GM23338 (cell line): Measurements from ENCODE around the gene IGFBP5. TPM values are rescaled to one million over a fixed set of nuclear protein-coding genes. Genes with fewer than 3 reads are reported as not detected.

Experiments
- ATAC-seq: fragments of 200-7000 bp; cut with Tn5 transposase; 3 replicates; pipeline ENCODE4 v1.9.1; 2020
- DNase-seq: peaks from one replicate; pipeline ENCODE4 v3.0.0-alpha.2; 2015; ENCODE audit warnings: low spot score
- H2AFZ ChIP-seq: fragments of 200-600 bp; sonication (generic); 2 replicates; pipeline ENCODE4 v1.8.0; 2016; ENCODE audit warnings: antibody characterized with exemption, mild to moderate bottlenecking, moderate library complexity
- H3F3A ChIP-seq: fragments of 200-600 bp; sonication (generic); replicated peaks from 2 replicates; pipeline ENCODE4 v1.8.0; 2017; ENCODE audit warnings: antibody characterized with exemption, mixed run types, low read depth
- H3K27ac ChIP-seq: fragments of 200-600 bp; sonication (generic); 2 replicates; pipeline ENCODE4 v1.6.1; 2016; ENCODE audit warnings: low read depth
- H3K27me3 ChIP-seq: fragments of 200-600 bp; sonication (generic); 2 replicates; pipeline ENCODE4 v1.8.0; 2016; ENCODE audit warnings: mild to moderate bottlenecking, mixed run types, moderate library complexity; ENCODE audit not compliant: insufficient read depth
- H3K36me3 ChIP-seq: fragments of 200-600 bp; sonication (generic); 2 replicates; pipeline ENCODE4 v1.8.0; 2016; ENCODE audit warnings: mild to moderate bottlenecking; ENCODE audit not compliant: insufficient read depth
- H3K4me1 ChIP-seq: fragments of 200-600 bp; sonication (generic); 2 replicates; pipeline ENCODE4 v1.8.0; 2016; ENCODE audit warnings: mild to moderate bottlenecking, moderate library complexity; ENCODE audit not compliant: insufficient read depth
- H3K4me2 ChIP-seq: fragments of 200-600 bp; sonication (generic); 2 replicates; pipeline ENCODE4 v1.7.1; 2017; ENCODE audit warnings: mixed run types
- H3K4me3 ChIP-seq: fragments of 200-600 bp; sonication (generic); 2 replicates; pipeline ENCODE4 v1.6.1; 2016; ENCODE audit warnings: mixed run types
- H3K79me2 ChIP-seq: fragments of 200-600 bp; sonication (generic); replicated peaks from 2 replicates; pipeline ENCODE4 v1.8.0; 2017; ENCODE audit warnings: mild to moderate bottlenecking; ENCODE audit not compliant: insufficient read depth
- H3K9me2 ChIP-seq: fragments of 200-600 bp; sonication (generic); 2 replicates; pipeline ENCODE4 v1.8.0; 2017; ENCODE audit not compliant: insufficient read depth
- H4K20me1 ChIP-seq: fragments of 200-600 bp; sonication (generic); replicated peaks from 2 replicates; pipeline ENCODE4 v1.8.0; 2017; ENCODE audit warnings: mild to moderate bottlenecking; ENCODE audit not compliant: insufficient read depth
- H3K27ac Mint-ChIP-seq: 2 replicates; pipeline ENCODE4 v1.8.0; 2020; ENCODE audit warnings: inconsistent platforms, mild to moderate bottlenecking, moderate library complexity, mixed read lengths
- H3K27me3 Mint-ChIP-seq: 3 replicates; pipeline ENCODE4 v1.8.0; 2022; ENCODE audit warnings: low read depth, mild to moderate bottlenecking, moderate library complexity, mixed read lengths, inconsistent platforms; ENCODE audit not compliant: insufficient read depth, poor library complexity
- H3K36me3 Mint-ChIP-seq: 3 replicates; pipeline ENCODE4 v1.8.0; 2021; ENCODE audit warnings: low read depth, mild to moderate bottlenecking, inconsistent platforms, moderate library complexity, mixed read lengths
- H3K4me1 Mint-ChIP-seq: 3 replicates; pipeline ENCODE4 v1.8.0; 2020; ENCODE audit warnings: mild to moderate bottlenecking, inconsistent platforms, mixed read lengths
- H3K4me3 Mint-ChIP-seq: 3 replicates; pipeline ENCODE4 v1.8.0; 2021; ENCODE audit warnings: moderate library complexity, mild to moderate bottlenecking, inconsistent platforms, mixed read lengths
- H3K9me3 Mint-ChIP-seq: 3 replicates; pipeline ENCODE4 v1.8.0; 2020; ENCODE audit warnings: moderate library complexity, mild to moderate bottlenecking, inconsistent platforms, mixed read lengths
- CREB1 ChIP-seq: fragments of 250-450 bp; sonication (Bioruptor Pico); IDR thresholded peaks from 2 replicates; pipeline ENCODE4 v1.5.0; 2020; ENCODE audit warnings: low read depth, mild to moderate bottlenecking, moderate library complexity
- CTCF ChIP-seq, 2 experiments: fragments of 200-600 bp in 1 of 2; sonication (generic) in 1 of 2; conservative IDR thresholded peaks; 2 replicates each; pipeline versions ENCODE4 v1.5.1 to v1.6.1; 2016 to 2017; ENCODE audit warnings: antibody characterized with exemption in 2 of 2, low read depth in 2 of 2, mild to moderate bottlenecking in 2 of 2, moderate library complexity in 1 of 2
- ETS1 ChIP-seq: IDR thresholded peaks from 2 replicates; pipeline ENCODE4 v1.6.1; 2016; ENCODE audit warnings: antibody characterized with exemption
- EZH2 ChIP-seq: fragments of 200-600 bp; sonication (generic); IDR thresholded peaks from one replicate; pipeline ENCODE4 v1.8.0; 2017; ENCODE audit warnings: antibody characterized with exemption, mild to moderate bottlenecking, low read depth; ENCODE audit not compliant: unreplicated experiment
- EZH2phosphoT487 ChIP-seq: fragments of 200-600 bp; sonication (generic); IDR thresholded peaks from one replicate; pipeline ENCODE4 v1.8.1; 2018; ENCODE audit warnings: antibody characterized with exemption; ENCODE audit not compliant: unreplicated experiment
- NANOG ChIP-seq: IDR thresholded peaks from 2 replicates; pipeline ENCODE4 v1.6.1; 2016; ENCODE audit warnings: antibody characterized with exemption, borderline replicate concordance
- POLR2AphosphoS5 ChIP-seq: IDR thresholded peaks from 2 replicates; pipeline ENCODE4 v1.6.1; 2016; ENCODE audit warnings: antibody characterized with exemption, low read depth
- REST ChIP-seq: IDR thresholded peaks from one replicate; pipeline ENCODE4 v1.6.1; 2018; ENCODE audit warnings: antibody characterized with exemption; ENCODE audit not compliant: unreplicated experiment
- STAT1 ChIP-seq: IDR thresholded peaks from one replicate; pipeline ENCODE4 v1.6.1; 2016; ENCODE audit warnings: antibody characterized with exemption; ENCODE audit not compliant: unreplicated experiment
- ZNF114 ChIP-seq: fragments of 250-450 bp; sonication (Bioruptor Pico); IDR thresholded peaks from 2 replicates; pipeline ENCODE4 v1.5.0; 2020; ENCODE audit warnings: mild to moderate bottlenecking, moderate library complexity
- ZNF331 ChIP-seq: fragments of 250-450 bp; sonication (Bioruptor Pico); IDR thresholded peaks from 2 replicates; pipeline ENCODE4 v1.5.0; 2020; ENCODE audit warnings: low read depth, mild to moderate bottlenecking, moderate library complexity
- polyA plus RNA-seq: library from polyadenylated mRNA; unstranded; fragments of >200 nt; fragmentation: Nextera tagmentation; extraction: Ambion mirVana; gene quantifications from 2 replicates; pipeline ENCODE4 v1.2.1, GENCODE V29; 2016
- total RNA-seq: library from RNA; depleted of rRNA; stranded (reverse); fragments of >200 nt; shearing (Covaris generic); gene quantifications from 2 replicates; pipeline ENCODE4 v1.2.3, GENCODE V29; 2014

The IGFBP5 gene
- total and polyA plus RNA-seq, 2 experiments from 2014 or later: 0.70 to 2.5 TPM

- peak overlapping the region; percentile 100 for H3K4me2 ChIP-seq
- peak overlapping the region; percentile 87 for H3K27ac ChIP-seq
- H3K9me2 ChIP-seq: peaks cover 5% of the 10 kb centered on the region; the same call in 1 of the 2 replicates
- DNase-seq (peak; percentile 61), ATAC-seq (peak; percentile 48)
- Mint-ChIP-seq H3K4me3 (peak overlapping the region; percentile 98), H3K9me3 (peaks cover 5% of the 10 kb centered on the region; the same call in 1 of the 3 replicates), H3K4me1 (peaks cover 43% of the 10 kb centered on the region), H3K36me3 (peaks cover 35% of the 10 kb centered on the region), H3K27me3 (peaks cover 37% of the 10 kb centered on the region), H3K27ac (peak overlapping the region; percentile 87)
- peaks cover 23% of the 10 kb centered on the region for H3K4me1 ChIP-seq
- H3K4me3 ChIP-seq: peak overlapping the region; percentile 99
- H3K36me3 ChIP-seq: peaks cover 16% of the 10 kb centered on the region; the same call in 1 of the 2 replicates
- H3F3A ChIP-seq: no peaks in the 10 kb centered on the region; the same call in 1 of the 2 replicates
- H2AFZ ChIP-seq: no peak overlapping the region
- H3K27me3 ChIP-seq: peaks cover 23% of the 10 kb centered on the region
- TF ChIP-seq EZH2phosphoT487 (no peak), NANOG (no peak), STAT1 (no peak), EZH2 (no peak), CREB1 (CRISPR knock-in tag) (no peak), ZNF114 (no peak), ZNF331 (CRISPR knock-in tag) (no peak), ETS1 (no peak), REST (no peak), POLR2AphosphoS5 (no peak), CTCF (conservative IDR thresholded peaks at IDR 0.05; ENCODE audit: low read depth in 2 of 2) (no peak)
- H4K20me1 ChIP-seq: peaks cover 4% of the 10 kb centered on the region
- peaks cover 67% of the 10 kb centered on the region for H3K79me2 ChIP-seq
Observed at GRCh38 chr2:216636551-216637450, 58.5 kb downstream of the IGFBP5 start.
